Measurements from ENCODE around the gene DOHH.
"Not testable (repeated sequence)": the region's sequence is repeated elsewhere in the genome, so short reads cannot be mapped to it uniquely, and the experiment has no call there.

DOHH gene

DNA sequence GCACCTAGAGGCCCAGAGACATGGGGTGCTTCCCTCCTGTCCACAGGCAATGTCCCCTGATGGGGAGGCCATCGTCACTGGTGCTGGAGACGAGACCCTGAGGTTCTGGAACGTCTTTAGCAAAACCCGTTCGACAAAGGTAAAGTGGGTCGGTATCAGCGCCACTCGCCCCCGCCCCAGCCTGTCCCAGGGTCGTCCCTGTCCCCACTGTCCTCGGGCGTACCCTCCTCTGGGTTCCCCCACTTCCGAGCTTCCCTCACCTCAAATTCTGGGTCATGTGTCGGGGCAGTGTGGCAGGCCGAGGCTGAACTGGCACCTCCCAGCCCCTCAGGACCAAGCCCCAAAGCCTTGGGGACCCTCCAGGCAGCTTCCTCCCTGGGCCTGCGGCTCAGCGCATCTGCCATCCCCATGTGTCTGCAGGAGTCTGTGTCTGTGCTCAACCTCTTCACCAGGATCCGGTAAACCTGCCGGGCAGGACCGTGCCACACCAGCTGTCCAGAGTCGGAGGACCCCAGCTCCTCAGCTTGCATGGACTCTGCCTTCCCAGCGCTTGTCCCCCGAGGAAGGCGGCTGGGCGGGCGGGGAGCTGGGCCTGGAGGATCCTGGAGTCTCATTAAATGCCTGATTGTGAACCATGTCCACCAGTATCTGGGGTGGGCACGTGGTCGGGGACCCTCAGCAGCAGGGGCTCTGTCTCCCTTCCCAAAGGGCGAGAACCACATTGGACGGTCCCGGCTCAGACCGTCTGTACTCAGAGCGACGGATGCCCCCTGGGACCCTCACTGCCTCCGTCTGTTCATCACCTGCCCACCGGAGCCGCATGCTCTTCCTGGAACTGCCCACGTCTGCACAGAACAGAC lies 34.1 kb upstream of the DOHH start:
- DNase-seq: no peak

DNA sequence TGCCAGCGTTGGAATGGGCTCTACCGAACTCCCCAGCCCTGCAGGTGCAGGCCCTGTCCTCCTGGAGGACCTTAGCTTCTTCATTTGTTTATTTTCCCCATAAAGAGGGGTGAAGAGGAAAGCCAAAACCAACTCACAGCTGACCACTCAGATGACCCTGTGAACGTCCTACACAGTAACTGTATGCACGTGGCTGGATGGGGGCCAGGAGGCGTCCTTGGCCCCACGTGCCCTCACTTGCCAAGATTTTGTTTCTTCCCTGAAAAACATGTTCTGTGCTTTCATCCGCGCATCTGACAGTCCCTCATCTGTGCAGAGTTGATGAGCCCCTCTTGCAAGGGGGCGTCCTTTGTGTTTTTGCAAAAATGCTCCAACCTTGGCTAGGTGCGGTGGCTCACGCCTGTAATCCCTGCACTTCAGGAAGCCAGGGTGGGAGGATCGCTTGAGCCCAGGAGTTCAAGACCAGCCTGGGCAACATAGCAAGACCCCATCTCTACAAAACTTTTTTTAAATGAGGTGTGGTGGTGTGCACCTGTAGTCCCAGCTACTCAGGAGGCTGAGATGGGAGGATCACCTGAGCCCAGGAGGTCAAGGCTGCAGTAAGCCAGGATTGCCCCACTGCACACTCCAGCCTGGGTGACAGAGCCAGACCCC lies 33.2 kb upstream of the DOHH start:
- no peak for DNase-seq

DNA sequence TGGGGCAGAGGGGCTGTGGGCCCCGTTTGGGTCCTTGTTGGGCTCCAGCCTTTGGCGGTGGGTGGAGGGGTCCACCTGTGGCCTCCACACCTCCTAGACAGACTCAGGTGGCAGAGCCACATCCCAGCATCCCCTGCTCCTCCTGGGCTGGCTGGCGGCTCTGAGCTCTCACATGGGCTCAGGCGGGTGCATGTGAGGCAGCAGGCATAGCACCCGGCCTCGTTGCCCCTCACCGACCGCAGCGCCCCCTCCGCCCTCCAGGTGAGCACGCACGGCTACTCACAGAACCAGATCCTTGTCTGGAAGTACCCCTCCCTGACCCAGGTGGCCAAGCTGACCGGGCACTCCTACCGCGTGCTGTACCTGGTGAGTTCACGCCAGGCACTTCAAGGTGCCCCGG lies 32.6 kb upstream of the DOHH start:
- DNase-seq: no peak

DNA sequence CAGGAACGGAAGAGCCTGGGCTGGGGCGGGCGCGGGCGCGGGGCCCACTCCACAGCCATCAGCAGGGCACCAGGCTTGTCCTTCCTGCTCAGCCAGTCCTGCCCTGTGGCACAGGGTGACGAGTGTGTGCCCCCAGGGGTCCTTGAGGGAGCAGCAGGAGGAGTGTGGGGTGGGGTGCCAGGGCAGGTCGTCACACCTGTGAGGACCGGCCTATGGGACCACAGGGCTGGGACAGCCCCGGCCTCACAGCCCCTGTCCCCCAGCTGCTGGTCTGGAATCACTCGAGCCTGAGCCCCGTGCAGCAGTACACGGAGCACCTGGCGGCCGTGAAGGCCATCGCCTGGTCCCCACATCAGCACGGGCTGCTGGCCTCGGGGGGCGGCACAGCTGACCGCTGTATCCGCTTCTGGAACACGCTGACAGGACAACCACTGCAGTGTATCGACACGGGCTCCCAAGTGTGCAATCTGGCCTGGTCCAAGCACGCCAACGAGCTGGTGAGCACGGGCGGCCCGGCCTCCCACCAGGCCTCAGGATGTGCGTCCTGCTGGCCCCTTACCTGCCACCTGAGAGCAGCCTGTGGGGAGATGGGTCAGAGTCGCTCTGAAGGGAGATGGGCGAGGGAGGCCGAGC lies 31.8 kb upstream of the DOHH start:
- no peak for DNase-seq

DNA sequence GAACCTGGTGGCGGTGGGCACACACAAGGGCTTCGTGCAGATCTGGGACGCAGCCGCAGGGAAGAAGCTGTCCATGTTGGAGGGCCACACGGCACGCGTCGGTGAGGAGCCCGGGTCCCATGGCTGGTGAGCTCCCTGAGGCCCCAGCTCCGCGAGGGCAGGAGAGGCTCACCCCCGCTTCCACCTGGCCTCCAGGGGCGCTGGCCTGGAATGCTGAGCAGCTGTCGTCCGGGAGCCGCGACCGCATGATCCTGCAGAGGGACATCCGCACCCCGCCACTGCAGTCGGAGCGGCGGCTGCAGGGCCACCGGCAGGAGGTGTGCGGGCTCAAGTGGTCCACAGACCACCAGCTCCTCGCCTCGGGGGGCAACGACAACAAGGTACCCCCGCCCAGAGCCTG lies 31.2 kb upstream of the DOHH start:
- DNase-seq: no peak

DNA sequence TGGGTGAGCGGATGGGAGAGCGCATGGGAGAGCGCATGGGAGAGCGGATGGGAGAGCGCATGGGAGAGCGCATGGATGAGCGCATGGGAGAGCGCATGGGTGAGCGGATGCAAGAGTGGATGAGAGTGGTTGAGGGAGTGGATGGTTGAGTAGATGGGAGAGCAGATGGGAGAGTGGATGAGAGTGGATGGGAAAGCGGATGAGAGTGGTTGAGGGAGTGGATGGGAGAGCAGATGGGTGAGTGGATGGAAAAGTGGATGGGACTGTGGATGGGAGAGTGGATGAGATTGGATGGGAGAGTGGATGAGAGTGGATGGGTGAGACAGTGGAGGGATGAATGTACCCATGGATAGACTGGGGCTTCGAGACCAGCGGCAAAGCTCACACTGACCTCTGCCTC lies 29.9 kb upstream of the DOHH start:
- no peak for DNase-seq

DNA sequence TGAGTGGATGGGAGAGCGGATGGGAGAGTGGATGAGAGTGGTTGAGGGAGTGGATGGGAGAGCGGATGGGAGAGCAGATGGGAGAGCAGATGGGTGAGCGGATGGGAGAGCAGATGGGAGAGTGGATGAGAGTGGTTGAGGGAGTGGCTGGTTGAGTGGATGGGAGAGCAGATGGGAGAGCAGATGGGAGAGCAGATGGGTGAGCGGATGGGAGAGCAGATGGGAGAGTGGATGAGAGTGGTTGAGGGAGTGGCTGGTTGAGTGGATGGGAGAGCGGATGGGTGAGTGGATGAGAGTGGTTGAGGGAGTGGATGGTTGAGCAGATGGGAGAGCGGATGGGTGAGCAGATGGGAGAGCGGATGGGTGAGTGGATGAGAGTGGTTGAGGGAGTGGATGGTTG lies 28.8 kb upstream of the DOHH start:
- not testable (repeated sequence) for DNase-seq

DNA sequence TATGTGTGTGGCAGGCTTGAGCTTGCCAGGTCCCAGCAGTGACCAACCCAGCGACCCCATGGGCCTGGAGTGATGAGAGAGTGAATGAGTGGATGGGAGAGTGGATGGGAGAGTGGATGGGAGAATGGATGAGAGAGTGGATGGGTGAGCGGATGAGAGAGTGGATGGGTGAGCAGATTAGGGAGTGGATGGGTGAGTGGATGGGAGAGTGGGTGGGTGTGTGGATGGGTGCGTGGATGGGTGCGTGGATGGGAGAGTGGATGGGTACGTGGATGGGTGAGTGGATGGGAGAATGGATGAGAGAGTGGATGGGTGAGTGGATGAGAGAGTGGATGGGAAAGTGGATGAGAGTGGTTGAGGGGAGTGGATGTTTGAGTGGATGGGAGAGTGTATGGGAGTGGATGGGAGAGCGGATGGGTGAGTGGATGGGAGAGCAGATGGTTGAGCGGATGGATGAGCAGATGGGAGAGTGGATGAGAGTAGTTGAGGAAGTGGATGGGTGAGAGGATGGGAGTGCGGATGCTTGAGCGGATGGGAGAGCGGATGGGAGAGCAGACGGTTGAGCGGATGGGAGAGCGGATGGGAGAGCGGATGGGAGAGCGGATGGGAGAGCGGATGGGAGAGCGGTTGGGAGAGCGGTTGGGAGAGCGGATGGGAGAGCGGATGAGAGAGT lies 28.2 kb upstream of the DOHH start:
- DNase-seq: no peak

DNA sequence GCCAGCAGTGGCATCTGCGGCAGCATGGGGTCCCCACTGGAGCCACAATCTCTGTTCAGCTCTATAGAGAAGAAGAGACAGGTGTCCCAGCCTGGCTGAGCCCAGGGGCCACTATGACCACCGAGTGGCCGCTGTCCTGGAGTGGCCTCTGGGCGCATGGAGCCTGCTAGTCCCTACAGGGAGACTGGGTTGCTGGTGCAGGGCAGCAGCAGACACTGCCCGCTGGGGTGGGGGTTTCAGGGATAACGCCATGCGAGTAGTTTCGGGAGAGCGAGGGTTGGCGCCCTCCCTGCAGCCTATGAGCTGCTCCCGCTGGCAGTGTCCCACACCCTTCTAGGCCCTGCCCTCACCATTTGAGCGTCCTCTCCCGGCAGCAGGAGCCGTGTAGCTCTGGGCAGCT lies 27.6 kb upstream of the DOHH start:
- DNase-seq: no peak

DNA sequence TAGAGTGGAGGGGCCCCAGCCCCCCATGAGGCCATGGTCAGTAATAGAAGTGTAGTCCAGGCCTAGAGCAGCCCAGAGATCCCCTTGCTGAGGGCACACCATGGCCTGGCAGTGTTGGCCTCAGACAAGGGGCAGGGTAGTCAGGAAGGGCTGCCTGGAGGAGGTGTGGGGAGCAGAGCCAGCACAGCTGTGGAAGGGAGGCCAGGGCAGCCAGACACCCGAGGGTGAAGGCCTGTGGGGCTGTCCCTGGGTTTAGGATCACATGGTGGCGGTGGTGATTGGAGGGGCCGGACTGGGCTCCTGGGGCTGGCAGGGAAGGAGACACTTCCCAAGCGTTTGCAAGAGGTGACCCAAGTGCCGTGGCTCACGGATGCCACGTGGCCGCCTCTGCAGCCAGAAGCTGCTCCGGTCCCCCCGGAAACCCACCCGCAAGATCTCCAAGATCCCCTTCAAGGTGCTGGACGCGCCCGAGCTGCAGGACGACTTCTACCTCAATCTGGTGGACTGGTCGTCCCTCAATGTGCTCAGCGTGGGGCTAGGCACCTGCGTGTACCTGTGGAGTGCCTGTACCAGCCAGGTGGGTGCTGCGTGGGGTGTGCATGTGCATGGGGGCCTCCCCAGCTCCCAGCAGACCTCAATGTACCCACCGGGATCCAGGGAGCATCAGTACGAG lies 26.9 kb upstream of the DOHH start:
- DNase-seq: no peak

DNA sequence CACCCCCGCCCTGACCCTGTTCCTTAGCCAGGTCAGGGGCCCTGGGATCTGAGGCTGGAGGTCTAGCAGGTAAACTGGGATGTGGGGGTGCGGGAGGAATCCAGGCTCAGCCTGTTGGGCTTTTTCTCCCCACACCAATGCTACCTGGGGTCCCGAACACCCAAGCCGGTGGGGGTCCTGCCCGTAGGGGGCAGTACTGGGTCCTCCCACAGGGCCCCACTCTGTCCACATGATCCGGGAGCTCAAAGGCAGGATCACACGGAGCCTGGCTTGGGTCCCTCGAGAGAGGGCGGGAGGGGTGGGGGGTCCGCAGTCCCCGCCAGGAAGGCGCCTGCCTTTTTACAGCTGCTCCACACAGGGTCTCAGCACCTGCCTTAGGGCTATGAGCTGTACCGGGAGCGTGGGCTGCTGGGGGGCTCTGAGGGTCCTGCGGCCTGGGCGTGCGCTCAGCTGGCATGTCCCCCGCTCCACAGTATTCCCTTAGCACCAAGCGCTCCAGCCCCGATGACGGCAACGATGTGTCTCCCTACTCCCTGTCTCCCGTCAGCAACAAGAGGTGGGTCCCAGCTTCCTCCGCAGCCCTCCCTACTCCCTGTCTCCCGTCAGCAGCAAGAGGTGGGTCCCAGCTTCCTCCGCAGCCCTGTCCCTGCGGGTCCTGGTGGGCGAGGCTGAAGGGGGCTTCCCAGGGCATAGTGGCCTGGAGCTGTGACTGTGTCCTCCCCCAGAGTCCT lies 26.2 kb upstream of the DOHH start:
- no peak for DNase-seq

DNA sequence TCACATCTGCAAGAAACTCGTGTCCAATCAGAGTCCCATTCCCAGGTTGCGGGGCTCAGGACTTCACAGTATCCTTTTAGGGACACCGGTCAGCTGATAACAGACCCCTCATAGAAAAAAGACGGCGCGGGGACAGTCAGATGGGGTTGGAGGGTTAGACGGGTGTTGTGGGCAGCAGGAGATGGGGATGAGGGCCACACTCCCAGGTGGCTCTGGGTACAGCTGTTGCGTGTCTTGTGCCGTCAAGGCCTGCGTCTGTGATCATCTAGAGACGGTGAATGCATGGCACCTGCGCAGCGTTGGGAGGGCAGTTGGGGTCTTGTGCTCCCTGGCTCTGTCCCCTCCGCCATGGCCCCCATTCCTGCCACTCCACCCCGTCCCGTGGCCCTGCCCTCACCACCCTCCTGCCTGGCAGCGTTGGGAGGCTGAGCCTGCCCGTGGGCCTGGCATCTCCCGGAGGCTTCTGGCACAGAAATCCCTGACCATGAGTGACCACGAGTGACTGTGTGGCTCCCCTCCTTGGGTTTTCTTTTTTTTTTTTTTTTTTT lies 24.5 kb upstream of the DOHH start:
- no peak for DNase-seq

DNA sequence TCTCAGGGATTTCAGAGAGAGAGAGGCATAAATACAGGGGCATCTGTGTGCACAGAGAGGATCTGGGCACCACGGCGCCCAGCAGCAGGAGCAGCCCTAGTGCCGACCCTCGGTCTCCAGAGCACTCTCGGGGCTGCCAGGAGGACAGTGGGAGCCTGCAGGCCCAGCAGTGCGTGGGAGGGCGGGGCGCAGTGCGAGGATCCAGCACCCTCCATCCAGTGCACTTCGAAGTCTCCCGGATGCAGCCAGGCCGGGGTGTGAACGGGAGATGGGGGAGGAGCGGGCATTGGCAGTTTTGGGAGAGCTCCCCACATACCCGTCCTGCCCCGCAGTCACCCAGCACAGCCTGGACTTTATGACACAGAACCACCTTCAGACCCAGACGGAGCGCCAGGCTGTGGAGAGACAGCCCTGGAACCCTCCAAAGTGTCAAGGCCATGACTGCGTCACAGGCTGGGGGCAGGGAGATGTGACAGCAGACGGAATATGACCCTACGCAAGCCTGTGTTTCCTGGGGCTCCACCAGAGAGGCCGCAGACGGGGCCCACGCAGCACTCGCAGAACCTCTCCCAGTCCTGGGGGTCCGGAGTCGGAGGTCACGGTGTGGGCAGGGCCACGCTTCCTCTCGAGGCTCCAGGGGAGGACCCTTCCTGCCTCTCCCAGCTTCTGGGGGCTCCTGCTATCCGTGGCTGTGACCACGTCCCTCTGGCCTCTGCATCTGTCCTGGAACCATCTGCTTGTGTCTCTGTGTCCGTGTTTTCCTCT lies 23.8 kb upstream of the DOHH start:
- no peak for DNase-seq

DNA sequence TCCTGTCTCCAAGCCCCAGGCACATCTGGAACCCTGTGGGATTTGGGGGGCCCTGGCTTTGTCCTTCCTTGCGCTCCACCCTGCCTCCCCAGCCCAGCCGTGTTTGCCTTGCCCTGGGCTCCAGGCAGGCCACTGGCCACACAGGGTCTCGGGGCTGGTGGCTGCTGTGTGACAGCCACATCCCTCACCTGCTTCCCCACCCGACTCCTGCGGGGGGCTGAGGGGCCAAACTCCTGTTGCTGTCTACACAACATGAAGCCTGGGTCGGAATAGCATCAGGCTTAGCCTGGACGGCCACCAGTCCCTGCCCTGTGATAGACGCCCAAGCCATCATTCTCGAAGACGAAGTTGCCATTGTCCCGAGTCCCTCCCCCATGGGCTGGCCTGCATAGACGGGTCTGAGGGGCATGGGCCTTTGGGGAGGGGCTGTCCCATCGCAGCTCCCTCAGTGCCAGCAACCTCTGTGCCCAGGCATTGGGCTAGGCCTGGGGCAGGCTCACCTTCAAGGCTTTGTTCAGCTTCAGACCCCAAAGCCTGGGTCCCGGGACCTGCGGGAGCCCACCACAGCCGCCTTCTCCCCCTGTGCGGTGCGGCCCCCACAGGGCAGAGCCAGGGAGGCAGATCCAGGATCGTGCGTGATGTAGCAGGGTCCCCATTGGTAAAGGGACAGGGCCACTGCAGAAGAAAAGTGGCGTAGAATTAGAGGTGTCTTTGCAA lies 23.0 kb upstream of the DOHH start:
- no peak for DNase-seq

DNA sequence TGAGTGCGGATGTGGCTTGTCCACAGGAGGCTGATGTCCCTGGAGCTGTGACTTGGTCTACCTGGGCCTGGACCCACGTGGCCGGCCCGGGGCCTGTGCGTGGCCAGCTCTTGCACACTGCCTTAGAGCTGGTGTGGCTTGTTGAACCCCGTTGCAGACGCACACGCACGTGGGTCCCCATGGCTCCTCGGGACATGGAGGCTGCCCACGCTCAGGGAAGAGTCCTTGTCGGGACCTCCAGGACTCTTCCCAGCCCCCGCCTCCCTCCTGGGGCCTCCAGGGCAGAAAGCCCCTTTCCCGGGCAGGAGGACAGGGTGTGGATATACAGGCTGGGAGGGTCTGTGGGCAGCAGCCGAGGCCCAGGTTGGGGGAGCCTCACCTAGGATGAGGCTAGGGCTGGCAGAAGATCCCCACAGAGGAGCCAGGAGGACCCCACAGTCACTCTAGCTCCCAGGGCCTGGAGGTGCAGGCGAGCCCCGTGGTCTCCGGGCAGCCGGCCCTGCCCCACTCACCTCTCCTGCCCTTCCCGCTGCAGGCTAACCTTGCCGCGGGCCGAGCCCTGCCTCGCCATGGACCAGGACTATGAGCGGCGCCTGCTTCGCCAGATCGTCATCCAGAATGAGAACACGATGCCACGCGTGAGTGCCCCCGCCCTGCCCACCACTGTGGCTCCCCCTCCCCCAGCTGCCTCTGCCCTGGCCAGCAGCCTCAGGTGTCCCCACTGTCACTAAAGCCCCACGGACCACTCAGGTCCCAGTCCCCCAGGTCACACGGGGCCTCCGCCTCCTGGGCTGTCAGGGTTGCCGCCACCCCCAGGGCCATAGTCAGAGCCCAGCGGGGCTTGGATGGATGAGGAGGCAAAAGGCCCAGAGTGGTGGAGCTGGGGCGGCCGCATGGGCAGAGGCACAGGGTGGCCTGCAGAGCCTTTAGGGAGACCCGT lies 22.2 kb upstream of the DOHH start:
- no peak for DNase-seq

DNA sequence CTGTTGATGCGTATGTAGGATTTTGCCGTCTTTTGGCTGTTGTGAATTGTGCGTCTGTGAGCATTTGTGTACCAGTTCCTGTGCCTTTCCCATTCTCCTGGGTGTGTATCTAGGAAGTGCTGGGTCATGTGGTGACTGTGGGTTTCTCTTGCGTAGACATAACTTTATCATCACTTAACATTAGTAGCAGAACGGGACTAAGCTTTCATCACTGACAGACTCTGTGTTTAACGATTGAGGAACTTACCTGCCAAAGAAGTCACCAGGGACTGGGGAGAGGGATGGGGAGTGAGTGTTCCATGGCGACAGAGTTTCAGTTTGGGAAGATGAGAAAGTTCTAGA lies 20.6 kb upstream of the DOHH start:
- DNase-seq: no peak

DNA sequence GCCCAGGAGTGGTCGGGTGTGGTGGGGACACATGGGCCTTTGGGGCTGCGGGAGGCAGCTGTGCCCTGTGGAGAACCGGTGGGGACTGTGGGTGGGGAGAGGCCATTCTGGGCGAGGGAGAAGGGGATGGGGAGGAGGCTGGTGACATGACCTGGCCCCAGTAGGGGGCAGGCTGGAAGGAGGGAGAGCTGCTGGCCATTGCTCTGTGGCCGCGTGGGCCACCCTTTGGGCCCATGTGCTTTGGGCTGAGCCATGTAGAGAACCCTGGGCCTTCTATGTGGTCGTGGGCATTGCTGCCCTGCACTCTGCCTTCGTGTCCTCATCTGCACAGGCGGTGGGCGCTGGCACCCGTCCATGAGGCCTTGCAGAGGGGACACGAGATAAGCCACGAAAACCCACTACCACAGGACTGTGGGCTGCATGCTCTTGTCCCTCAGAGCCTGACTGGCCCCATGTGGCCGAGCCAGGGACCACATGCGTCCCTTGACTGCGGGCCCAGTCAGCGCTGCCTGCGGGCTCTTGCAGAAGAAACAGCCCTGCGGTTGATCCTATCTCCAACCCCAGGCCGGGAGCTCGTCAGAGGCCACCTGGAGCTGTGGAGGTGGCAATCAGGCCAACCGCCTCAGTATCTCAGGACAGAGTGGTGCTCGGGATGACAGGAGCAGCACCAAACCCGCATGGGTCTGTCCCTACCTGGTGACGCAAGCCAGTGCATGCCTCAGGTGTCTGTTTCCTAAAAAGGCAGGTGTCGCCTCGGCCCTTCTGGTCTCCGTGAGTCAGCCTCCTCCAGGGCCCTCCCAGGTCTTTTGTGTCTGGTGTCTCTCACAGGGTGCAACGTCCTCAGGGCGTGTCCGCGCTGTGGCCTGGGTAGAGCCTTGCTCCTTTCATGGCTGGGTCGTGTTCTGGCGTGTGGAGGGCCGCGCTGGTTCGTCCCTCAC lies 20.0 kb upstream of the DOHH start:
- no peak for DNase-seq

DNA sequence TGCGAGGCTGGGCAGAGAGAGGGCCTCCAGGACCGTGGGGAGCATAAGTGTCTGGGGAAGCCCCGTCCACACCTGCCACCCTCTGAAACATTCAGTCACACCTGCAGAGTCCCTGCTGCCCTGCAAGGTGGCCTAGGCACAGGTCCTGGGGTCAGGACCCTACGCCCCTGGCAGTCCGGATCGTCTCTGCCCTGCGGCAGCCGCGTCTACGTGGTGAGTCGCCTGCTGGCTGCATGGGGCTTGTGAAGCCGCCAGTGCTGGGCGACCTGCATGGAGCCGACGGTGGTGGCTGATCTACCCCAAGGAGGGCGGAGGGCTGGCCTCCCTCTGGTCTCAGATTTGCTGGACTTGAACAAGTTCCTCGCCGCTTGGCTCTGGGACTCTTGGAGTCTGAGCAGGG lies 18.7 kb upstream of the DOHH start:
- no peak for DNase-seq
